Posterior vena cava (tissue), 2 donors: Measurements from ENCODE around the gene IPO5. TPM values are rescaled to one million over a fixed set of nuclear protein-coding genes. Genes with fewer than 3 reads are reported as not detected.
"Not testable (repeated sequence)": the region's sequence is repeated elsewhere in the genome, so short reads cannot be mapped to it uniquely, and the experiment has no call there.

ENCODE experiments used
- DNase-seq: peaks from one replicate; pipeline ENCODE4 v3.0.0-alpha.2; 2020; ENCODE audit warnings: low spot score
- intact Hi-C, 2 donors: fragments of 100-400 bp; cut with DNase I; formaldehyde crosslinking; loops; one replicate each; pipeline versions ENCODE4 v1.14.1 to v1.14.2; 2022 to 2023
- total RNA-seq, 2 donors: library from RNA; stranded (reverse); fragmentation: NEBNext Ultra II Directional; extraction: Animal tissue kit (Norgen Biotek cat#: 25700); gene quantifications; one replicate each; pipeline ENCODE4 v1.2.1, GENCODE V29; 2021
- donor health status: DM: yes; HTN: yes; CAD: no.
- donor health status: DM: yes; HTN: yes; CAD: no.

The IPO5 gene
- total RNA-seq, 2 donors from 2014 or later = 130 to 180 TPM

DNA sequence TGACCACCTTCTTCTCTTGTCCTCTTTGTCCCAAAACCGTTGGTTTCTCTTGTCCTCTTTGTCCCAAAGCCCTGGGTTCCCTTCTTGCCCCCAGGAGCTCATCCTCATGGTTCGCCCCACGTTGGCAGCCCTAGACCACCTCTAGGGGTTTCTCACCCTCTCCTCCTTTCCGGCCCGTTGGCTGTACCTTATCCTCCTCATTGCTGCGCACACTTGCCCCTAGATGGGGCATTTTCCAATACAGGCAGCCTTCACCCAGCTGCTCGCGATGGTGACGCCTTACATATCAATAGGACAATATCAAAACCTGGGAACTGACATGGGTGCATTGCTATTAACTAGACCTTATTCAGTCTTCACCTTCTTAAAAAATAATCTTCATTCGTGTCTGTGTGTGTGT is 86.5 kb downstream of the IPO5 start:
- intact Hi-C loops = loop anchor here in 1 of 2 donors (1.0 to 5.0 kb wide), 2 partner anchors 14 to 1052 kb away; no protein-coding TSS in a partner anchor
- DNase-seq = no peak

DNA sequence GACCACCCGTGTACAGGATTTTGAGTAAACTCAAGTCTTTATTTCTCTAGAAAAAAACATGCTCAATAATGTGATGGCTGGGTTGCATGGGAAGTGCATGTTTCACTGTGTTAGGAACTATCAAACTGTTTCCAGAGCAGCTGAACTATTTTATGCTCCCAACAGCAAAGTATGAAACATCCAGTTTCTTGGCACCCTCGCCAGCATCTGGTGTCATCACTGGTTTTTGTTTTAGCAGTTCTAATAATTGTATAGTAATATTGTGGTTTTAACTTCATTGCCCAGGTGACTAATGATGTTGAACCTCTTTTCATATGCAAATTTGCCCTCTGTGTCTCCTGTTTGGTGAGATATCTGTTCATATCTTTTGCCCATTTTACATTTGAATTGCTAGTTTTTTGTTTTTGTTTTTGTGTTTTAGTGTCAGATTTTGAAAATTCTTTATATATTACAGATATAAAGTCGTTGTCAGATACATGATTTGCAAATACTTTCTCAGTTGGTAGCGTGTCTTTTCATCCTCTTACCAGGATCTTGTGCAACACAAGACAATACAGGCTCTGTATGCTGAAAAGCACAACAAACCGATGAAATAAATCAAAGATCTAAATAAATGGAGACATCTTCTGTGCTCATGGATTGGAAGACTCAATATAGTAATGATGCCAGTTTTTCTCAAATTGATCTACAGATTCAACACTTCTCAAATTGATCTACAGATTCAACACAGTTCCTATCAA is 87.8 kb downstream of the IPO5 start:
- intact Hi-C loops = loop anchor here in 1 of 2 donors (5.0 kb wide), 1 partner anchor 1051 kb away; no protein-coding TSS in a partner anchor
- DNase-seq = no peak

DNA sequence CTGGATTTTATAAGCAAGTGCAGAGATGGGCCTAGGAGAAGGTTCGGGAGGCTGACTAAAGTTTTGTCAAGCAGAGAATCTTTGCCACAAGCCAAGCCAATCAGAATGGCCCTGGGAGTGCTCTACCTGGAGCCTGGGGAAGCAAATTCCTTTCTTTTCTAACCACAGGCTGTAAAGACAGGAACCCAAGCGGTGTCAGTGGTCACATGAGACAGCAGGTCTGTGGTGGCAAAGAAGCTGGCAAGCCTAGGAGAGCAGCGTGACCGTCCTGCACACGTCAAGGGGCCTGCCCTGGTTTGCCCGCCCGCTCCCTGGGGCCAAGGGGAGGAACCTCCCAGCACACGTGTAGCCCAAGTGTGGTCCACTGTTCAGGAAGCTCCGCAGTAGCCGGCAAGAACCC is 90.8 kb downstream of the IPO5 start:
- DNase-seq = no peak

GRCh38 chr13:98047785-98048184 is 94.3 kb downstream of the IPO5 start:
- DNase-seq, intact Hi-C loops: not testable (repeated sequence)

More for the DNA sequence above, 90.8 kb downstream of the IPO5 start:
- intact Hi-C loops = loop anchor here in 1 of 2 donors (5.0 kb wide), 1 partner anchor 1048 kb away; no protein-coding TSS in a partner anchor

- intact Hi-C loops = no loop called here
Observed at GRCh38 chr13:98048265-98048664, 94.8 kb downstream of the IPO5 start.

DNA sequence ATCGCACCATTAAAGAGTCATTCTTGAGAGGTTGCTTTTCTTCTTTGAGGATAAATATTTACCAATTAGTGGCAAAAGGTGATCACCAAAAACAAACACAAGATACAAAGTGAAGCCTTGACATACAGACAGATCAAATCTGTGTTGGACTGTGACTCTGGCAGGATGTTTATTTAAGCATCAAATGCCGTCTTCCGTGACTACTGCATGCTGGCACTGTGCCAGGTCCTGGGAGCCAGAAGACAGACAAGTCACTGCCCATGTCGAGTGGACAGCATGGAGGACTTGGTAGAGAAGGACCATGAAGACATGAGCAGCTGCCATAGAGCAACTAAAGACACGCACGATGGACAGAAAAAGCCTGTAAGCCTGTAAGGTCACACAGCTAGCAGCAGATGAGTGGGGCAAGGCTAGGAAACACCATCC is 96.6 kb downstream of the IPO5 start:
- intact Hi-C loops = no loop called here
- no peak for DNase-seq

More at GRCh38 chr13:98048265-98048664, 94.8 kb downstream of the IPO5 start:
- DNase-seq = no peak

- intact Hi-C loops = no loop called here
Observed at GRCh38 chr13:98052412-98052811, 98.9 kb downstream of the IPO5 start.

DNA sequence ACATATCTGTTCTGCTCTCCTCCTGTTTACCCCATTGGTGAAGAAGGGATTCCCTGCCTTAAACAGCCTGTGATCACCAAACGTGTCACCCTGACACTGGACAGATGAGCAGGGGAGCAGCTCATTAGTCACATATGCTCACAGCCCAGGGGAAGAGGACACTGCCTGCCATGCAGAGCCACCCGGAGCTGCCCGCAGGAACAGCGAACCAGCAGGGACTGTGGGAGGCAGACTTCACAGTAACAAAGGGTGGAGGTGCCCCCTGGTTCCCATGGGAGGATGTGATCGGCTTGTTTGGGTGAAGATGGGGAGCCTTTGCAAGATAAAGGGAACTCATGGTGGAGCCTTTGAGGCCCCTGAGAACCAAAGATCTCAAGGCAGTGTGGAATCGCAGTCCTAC is 100.8 kb downstream of the IPO5 start:
- DNase-seq = no peak
- intact Hi-C loops = loop anchor here in 1 of 2 donors (1.0 kb wide), 1 partner anchor 15 kb away; no protein-coding TSS in a partner anchor

More at GRCh38 chr13:98052412-98052811, 98.9 kb downstream of the IPO5 start:
- DNase-seq = no peak

DNA sequence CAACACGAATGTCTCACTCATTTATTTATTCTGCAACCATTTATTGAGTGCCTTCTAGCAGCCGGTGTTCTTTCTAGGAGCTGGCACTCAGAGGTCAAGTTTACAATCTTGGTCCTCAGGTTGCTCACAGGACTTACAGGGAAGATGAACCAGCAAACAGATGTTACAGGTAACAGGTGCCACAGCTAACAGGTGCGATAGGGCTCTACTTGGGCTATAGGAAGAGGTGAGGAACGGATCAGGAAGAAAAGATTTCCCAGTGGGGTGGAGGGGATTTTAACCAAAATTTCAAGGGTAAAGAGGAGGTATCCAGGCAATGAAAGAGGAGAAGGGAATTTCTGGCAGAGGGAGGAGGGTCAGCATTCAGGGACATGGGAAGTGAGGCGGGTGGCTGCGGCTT is 102.1 kb downstream of the IPO5 start:
- no peak for DNase-seq
- intact Hi-C loops = no loop called here

DNA sequence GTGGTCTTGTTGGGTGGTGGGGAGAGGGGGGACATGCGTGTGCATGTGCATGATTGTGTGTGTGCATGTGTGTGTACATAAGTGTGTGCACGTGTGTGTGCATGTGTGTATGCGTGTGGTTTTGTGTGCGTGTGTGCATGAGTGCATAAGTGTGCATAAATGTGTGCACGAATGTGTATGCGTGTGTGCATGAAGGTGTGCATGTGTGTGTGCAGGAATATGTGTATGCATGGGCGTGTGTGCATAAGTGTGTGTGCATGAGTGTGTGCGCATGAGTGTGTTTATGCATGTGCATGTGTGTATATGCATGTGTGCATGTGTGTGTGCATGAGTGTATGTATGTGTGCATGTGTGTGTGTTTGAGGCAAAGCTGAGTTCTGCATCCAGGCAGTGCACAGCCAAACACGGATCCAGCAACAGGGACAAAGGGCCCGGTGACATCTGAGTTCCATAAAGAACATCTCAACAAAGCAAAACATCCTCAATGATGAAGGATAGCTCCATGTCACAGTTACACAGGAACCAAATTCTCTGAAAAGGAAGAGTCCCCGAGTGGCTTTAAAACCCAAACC is 103.5 kb downstream of the IPO5 start:
- intact Hi-C loops = no loop called here

DNA sequence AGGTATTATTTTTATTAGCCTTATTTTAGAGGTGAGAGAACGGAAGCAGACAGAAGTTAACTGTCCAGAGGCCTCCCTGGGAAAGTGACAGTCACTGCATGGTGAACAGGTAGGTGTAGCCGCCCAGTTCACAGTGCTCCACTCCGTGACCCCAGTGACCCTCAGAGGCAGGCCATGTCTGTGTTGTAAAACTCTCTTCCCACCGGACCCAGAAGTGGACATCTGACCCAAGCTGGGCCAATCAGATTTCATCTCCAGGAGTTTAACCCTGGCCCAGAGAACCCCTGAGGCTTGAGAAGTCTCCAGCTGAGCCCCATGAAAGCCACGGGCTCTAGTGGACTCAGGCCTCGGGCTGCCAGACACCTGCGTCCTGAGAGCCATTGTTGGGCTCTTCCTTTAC is 105.8 kb downstream of the IPO5 start:
- intact Hi-C loops = no loop called here
- no peak for DNase-seq

More for the DNA sequence above, 103.5 kb downstream of the IPO5 start:
- no peak for DNase-seq

GRCh38 chr13:98060282-98060681 is 106.8 kb downstream of the IPO5 start:
- intact Hi-C loops = no loop called here
- no peak for DNase-seq

DNA sequence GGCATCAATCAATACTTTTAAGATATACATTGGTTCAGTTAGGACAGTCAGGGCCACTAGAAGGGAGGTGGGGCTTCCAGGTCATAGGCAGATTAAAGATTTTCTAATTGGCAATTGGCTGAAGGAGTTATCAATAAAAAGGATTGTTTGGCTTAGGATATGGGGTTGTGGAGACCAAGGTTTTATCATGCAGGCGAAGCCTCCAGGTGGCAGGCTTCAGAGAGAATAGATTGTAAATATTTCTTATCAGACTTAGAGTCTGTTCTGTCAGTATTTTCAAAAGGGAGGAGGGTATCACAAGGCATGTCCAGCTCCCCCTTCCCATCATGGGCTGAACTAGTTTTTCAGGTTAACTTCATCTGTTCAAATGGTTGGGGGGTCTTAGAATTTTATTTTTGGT is 112.0 kb downstream of the IPO5 start:
- DNase-seq = no peak
- intact Hi-C loops = no loop called here

GRCh38 chr13:98066636-98067035 is 113.2 kb downstream of the IPO5 start:
- DNase-seq = no peak
- intact Hi-C loops = no loop called here

GRCh38 chr13:98068521-98068920 is 115.0 kb downstream of the IPO5 start:
- intact Hi-C loops = no loop called here
- no peak for DNase-seq

- DNase-seq = no peak
- intact Hi-C loops = no loop called here
Observed at GRCh38 chr13:98069985-98070384, 116.5 kb downstream of the IPO5 start.

DNA sequence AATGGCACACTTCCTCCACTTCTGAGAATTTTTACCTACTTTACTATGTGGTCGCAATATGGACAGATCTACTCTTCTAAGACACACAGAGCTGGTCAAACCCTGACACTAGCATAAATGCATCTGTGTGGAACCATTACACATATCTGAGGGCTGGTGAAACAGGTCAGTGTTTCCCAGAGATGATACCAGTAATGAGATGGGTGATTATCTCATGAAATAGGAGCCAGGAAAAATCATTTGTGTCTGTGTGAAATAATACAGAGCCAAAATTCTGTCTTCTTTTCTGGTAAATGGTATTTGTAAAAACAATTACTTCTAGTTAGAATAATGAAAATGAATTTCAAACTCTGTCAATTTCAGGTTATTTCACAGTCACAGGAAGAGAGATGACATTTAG is 117.8 kb downstream of the IPO5 start:
- DNase-seq = no peak
- intact Hi-C loops = no loop called here

GRCh38 chr13:98072476-98072875 is 119.0 kb downstream of the IPO5 start:
- no peak for DNase-seq
- intact Hi-C loops = no loop called here
